Measurements from ENCODE around the gene TBC1D22A. TPM values are rescaled to one million over a fixed set of nuclear protein-coding genes. Genes with fewer than 3 reads are reported as not detected.

Gene TBC1D22A
- total RNA-seq, 1 experiment from 2014 or later, result 8.2 TPM

DNA sequence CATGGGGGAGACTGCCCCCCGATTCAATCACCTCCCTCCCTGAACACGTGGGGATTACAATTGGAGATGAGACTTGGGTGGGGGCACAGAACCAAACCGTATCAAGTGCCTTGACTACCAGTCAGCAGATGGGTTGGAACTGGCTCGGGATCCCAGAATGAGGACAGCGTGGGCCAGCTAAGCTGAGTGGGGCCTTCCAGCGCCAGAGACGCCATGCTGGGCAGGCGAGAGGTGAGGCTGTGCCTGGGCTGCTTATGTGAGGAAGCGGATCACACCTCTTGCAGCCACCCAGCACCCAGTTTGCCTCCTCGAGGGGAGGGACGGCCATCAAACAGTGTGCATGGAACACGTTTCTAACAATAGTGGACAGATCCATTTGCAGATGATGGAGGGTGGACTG is 195.1 kb downstream of the TBC1D22A start:
- DNase-seq, result no peak
- Histone ChIP-seq H3K4me3 (ENCODE audit: insufficient read depth, low read depth, low read length) (no peak overlapping the region), H3K36me3 (replicated peaks; ENCODE audit: control insufficient read depth, insufficient read depth, low read length) (no peaks in the 10 kb centered on the region), H3K27me3 (ENCODE audit: control insufficient read depth, insufficient read depth, low read length) (no peaks in the 10 kb centered on the region)

DNA sequence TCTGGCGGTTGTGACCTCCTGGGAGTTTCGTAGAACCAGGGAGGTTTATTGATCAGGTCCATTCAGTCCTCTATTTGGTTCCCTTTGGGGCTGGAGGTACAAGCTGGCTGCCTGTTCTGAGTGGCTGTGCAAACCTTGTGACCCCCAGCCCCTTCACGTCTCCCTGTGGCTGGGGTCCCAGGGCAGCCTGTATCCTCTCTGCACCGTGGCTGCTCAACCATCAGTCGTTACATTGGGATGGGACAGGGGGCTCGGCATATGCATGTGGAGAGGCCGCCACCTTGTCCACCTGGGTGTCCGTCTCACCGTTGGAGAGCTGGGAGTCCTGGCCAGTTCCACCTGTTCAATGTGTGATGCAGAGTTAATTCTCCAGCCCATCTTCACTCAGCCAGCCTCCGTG is 195.7 kb downstream of the TBC1D22A start:
- Histone ChIP-seq H3K36me3 (replicated peaks; ENCODE audit: control insufficient read depth, insufficient read depth, low read length) (no peaks in the 10 kb centered on the region), H3K27me3 (ENCODE audit: control insufficient read depth, insufficient read depth, low read length) (no peaks in the 10 kb centered on the region), H3K4me3 (ENCODE audit: insufficient read depth, low read depth, low read length) (no peak overlapping the region)
- DNase-seq, result no peak

DNA sequence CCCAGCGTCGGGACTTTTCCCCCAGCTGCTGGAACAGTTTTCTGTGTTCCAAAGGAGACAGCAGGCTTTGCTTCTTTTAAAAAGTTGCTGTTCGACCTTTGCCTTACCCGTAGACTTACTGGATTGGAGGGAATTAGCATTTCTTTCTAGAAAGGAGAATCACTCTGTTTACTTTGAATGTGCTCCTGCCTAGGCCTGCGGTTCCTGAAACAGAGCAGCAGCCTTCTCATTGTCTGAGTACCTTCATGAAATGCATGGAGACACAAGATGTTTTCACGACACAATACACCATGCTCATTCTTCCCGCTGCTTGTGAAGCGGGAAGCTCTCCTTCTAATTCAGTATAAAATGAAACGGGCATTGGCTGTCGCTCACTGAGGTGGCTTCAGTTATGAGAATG is 196.2 kb downstream of the TBC1D22A start:
- no peaks in the 10 kb centered on the region for H3K27me3 ChIP-seq (ENCODE audit: control insufficient read depth, insufficient read depth, low read length)
- no peaks in the 10 kb centered on the region for H3K36me3 ChIP-seq (replicated peaks; ENCODE audit: control insufficient read depth, insufficient read depth, low read length)
- no peak overlapping the region for H3K4me3 ChIP-seq (ENCODE audit: insufficient read depth, low read depth, low read length)
- DNase-seq, result peak; percentile 70

DNA sequence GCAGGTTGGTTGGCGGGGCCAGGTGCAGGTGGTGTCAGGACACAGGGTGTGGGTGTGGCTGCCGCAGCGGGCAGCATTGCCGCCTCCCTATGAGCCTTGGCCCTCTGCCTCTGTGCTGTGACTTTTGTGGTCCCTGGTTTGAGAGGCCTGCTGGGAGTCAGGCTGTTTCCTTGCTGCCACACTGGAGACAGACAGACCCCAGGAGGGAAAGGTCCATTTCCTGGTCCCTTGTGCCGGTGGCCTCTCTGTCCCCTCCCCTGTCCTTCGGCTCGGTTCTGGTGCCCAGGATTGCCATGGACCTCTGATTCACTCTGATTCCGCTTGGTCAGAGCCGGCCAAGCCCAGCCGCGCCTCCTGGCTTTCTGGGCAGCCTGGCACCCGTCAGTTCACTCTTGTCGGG is 196.9 kb downstream of the TBC1D22A start:
- Histone ChIP-seq H3K4me3 (ENCODE audit: insufficient read depth, low read depth, low read length) (no peak overlapping the region), H3K27me3 (ENCODE audit: control insufficient read depth, insufficient read depth, low read length) (no peaks in the 10 kb centered on the region), H3K36me3 (replicated peaks; ENCODE audit: control insufficient read depth, insufficient read depth, low read length) (no peaks in the 10 kb centered on the region)
- DNase-seq, result no peak

DNA sequence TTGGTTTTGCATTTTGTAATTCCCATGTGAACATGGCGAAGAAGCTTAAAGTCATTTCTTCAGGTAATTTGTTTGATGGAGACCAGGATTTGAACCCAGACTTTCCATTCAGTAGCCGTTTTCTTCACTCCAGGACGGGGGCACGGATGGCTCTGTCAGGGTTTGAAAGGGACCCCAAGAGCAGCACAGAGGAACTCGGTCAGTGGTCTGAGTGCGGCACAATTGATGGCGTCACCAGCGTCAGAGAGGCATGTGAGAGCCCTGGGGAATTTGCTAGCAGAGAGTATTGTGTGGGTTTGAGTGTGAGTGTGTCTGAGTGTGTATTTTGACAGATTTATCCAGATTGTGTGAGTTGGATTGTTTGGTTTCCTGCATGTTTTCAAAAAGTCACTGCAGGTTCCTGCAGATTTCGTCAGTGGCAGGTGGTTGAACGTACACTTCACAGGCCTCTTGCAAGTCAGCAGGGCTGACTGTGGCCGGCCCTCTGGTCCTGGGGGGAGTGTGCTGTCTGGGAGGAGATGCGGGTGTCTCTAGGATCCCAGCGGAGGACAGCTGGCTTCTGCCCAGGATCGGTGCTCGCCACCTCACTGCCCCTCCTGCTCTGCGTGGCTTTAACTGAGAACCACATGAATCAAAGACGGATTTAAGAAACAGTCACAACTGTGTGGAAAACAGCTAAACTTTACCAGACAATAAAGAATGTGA is 199.3 kb downstream of the TBC1D22A start:
- Histone ChIP-seq H3K4me3 (ENCODE audit: insufficient read depth, low read depth, low read length) (no peak overlapping the region), H3K27me3 (ENCODE audit: control insufficient read depth, insufficient read depth, low read length) (no peaks in the 10 kb centered on the region), H3K36me3 (replicated peaks; ENCODE audit: control insufficient read depth, insufficient read depth, low read length) (no peaks in the 10 kb centered on the region)
- no peak for DNase-seq

DNA sequence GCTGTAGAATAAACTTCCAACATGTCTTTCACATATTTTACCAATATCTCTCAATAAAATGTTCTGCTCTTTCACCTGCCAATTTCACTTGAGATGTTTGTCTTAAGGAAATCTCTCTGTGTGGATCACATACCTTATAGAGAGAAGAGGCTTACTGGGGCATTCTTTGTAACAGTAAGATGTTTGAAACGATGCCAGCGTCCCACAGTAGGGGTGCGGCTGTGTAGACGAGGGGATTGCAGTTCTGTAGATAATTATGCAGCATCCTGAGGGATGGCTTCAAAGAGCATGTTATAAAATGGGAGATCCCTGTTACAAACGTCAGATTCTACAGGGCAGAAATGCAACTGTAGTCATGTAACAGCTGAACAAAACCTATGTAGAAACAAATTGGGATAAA is 200.0 kb downstream of the TBC1D22A start:
- Histone ChIP-seq H3K4me3 (ENCODE audit: insufficient read depth, low read depth, low read length) (no peak overlapping the region), H3K27me3 (ENCODE audit: control insufficient read depth, insufficient read depth, low read length) (no peaks in the 10 kb centered on the region), H3K36me3 (replicated peaks; ENCODE audit: control insufficient read depth, insufficient read depth, low read length) (no peaks in the 10 kb centered on the region)
- no peak for DNase-seq

DNA sequence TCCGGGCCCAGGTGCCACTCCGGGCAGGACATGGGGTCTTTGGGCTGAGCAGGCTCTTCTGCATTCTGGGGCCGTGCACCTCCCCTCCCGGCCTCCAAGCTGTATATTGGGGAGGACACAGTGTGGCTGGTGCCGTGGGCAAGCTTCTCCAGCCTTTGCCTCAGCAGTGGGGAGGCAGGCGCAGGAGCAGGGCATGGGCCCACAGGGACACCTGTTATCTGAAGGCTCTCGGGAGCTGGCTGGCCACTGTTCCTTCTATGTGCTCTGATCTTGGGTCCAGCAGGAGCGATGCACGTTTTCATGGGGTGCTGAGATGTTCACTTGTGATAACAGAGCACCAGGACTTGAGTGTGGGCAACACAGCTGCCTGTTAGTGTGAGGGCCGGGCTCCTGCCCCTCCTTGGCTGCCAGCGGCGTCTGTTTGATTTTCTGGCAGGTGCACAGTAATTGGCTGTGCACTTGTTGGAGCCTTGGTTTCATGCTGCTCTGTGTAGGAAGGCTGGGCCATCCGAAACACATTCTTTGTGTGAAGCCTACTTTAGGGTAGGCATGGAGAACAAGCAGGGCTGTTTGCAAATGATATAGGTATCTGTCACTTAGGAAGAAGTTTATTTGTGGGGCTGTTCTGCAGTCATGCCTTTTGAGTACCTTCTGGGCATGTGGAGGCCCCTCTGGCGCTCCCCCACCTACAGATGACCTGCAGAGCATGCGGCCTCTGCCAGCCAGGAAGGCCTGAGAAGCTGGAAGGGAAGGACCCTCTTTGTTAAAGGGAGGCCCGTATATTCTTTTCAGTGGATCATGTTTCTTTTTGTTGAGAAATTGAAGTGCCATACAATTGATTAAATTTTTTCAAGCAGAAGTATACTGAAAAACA is 201.5 kb downstream of the TBC1D22A start:
- H3K36me3 ChIP-seq (replicated peaks; ENCODE audit: control insufficient read depth, insufficient read depth, low read length), result no peaks in the 10 kb centered on the region
- no peak for DNase-seq
- H3K27me3 ChIP-seq (ENCODE audit: control insufficient read depth, insufficient read depth, low read length), result no peaks in the 10 kb centered on the region

DNA sequence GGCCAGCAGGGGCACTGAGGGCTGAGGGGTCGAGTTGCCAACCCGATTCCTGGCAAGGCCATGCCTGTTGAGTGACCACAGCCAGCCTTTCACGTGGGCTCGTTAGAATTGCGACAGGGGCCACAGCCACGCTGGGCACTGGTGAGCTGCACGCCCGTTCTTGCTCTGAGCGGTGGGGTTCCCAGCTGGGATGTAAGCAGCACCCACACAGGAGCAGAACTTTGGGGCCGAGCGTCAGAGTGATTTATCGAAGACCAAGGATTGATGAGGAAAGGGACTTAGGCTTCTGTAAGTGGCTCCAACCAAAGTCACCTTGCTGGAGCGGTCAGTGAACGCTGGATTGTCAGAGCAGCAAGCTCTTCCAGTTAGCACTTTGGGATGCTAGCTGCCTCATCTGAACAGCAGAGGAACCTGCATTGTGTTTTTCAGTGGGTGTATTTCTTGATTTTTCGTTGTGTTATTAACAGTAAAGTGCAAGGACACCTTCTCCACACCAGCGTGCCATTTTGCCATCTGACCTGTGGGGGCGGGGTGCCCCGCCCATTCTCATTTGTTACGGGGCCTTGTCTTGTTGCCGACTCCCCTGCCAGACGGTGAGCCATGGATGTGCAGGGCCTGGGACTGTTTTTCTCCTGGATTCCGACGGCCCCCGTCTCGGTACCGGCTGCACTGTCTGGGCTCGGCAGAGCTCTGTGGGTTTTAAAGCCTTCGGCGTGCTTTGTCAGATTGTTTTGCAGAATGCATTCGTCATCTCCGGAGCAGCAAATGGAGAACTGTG is 202.5 kb downstream of the TBC1D22A start:
- DNase-seq, result peak; percentile 79
- Histone ChIP-seq H3K36me3 (replicated peaks; ENCODE audit: control insufficient read depth, insufficient read depth, low read length) (no peaks in the 10 kb centered on the region), H3K4me3 (ENCODE audit: insufficient read depth, low read depth, low read length) (no peak overlapping the region), H3K27me3 (ENCODE audit: control insufficient read depth, insufficient read depth, low read length) (no peaks in the 10 kb centered on the region)

More for the DNA sequence above, 201.5 kb downstream of the TBC1D22A start:
- no peak overlapping the region for H3K4me3 ChIP-seq (ENCODE audit: insufficient read depth, low read depth, low read length)

DNA sequence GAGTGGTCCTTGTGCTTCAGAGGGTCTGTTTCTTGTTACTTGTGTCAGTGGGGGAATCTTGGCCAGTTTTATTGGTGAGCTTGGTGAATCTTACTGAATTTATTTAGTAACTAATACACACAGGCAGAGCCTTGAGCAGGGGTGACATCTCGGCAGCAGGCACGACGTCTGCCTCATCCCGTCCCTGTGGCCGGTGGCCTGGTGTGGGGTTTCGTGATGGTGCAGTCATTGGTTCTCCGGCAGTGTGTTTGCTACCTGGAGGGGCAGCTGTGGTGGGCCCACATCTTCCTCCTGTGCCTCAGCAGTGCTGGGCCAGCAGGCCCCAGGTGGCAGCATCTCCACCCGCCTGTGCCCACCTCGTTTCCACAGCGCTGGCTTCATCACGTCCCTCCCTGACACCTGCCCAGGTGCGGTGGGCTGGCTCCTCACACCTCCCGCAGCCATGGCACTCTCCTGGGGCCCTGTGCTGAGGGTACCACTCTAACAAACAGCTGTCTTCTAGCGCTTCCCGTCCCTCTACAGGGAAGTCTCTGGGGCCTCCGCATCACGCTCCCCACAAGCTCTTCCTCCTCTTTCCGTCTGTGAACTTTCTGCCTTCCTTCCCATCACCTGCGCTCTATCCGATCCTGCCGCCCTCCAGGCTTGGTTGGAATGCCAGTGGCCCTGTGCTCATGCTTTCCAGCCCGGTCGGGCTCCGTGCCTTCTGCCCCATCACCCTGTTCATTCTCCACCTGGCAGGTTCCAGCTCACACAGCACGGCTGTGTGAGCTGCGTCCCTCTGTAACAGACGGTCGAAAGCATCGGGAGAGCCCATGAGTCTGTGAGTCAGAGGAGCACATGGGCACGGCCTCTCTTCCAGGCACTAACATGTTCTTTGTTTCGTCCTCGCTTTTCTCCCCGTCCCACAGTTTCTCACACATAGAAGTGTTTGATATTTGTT is 203.4 kb downstream of the TBC1D22A start:
- Histone ChIP-seq H3K36me3 (replicated peaks; ENCODE audit: control insufficient read depth, insufficient read depth, low read length) (no peaks in the 10 kb centered on the region), H3K4me3 (ENCODE audit: insufficient read depth, low read depth, low read length) (no peak overlapping the region), H3K27me3 (ENCODE audit: control insufficient read depth, insufficient read depth, low read length) (no peaks in the 10 kb centered on the region)
- DNase-seq, result no peak

DNA sequence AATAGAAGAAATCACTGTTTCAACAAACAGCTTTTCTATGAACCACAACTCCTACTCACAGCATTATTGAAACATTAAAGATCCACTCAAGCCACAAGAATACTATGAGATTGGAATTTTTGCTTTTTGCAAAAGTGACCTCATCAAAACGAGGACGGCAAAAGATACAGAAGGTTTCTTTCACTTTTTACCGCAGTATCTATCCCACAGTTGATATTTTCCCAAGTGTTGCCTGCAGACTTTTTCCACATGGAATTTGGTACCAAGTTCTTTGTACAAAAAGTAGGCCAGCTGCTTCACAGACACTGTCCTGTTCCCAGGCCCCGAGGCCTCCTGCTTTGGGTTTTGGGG is 204.0 kb downstream of the TBC1D22A start:
- no peaks in the 10 kb centered on the region for H3K27me3 ChIP-seq (ENCODE audit: control insufficient read depth, insufficient read depth, low read length)
- DNase-seq, result no peak
- no peaks in the 10 kb centered on the region for H3K36me3 ChIP-seq (replicated peaks; ENCODE audit: control insufficient read depth, insufficient read depth, low read length)
- no peak overlapping the region for H3K4me3 ChIP-seq (ENCODE audit: insufficient read depth, low read depth, low read length)

DNA sequence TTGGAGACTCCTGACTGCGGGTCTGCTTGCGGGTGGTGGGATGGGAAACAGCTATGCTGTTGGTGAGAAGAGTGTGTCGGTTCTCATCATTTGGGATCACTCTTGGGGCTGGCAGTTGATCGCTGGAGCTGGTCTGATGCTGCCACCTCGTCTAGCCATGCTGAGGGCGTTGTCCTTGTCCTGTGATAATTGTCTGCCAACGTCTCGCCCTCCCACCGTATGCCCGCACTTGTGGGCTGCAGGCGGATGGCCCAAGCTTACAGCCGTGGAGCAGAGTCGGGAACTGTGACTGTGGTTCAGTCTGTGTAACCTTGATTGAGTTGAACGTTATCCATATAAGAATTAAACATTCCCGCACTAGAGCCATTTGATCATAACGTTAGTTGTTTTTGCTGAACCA is 204.4 kb downstream of the TBC1D22A start:
- H3K4me3 ChIP-seq (ENCODE audit: insufficient read depth, low read depth, low read length), result no peak overlapping the region
- no peaks in the 10 kb centered on the region for H3K27me3 ChIP-seq (ENCODE audit: control insufficient read depth, insufficient read depth, low read length)
- H3K36me3 ChIP-seq (replicated peaks; ENCODE audit: control insufficient read depth, insufficient read depth, low read length), result no peaks in the 10 kb centered on the region
- no peak for DNase-seq

DNA sequence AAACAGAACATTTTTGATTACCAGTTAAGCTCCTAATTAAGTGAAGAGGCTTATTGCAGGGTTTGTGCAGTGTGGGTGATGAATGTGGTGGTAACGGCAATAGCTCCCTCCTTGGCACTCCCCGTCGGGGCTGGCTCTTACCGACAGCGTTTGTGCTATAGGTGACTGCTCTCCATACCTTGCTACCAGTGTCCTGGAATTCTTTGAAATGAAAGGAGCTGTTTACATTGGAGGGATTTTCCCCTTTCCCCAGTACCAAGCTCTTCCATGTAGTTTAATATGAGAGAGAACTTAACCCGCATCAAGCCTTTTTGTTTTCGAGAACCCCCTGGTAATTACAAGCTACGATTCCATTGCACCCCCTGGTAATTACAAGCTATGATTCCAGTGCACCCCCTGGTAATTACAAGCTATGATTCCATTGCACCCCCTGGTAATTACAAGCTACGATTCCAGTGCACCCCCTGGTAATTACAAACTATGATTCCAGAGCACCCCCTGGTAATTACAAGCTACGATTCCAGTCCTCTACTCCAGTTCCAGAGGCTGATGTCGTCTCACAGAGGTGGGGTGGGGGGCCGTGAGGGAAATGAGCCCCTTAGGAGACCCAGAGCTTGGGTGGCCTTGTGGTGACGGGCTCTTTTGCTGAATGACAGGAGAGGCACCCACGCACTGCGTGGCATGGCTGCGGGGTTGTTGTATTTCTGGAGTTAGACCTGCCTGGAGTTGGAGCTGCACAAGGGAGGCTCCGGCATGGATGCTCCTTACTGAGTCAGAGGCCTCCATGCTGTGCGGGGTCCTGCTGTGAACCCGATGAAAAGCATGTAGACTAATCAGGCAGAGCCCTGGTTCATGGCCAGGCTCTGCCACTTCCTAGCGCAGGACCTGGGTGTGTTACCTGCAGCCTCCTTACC is 205.3 kb downstream of the TBC1D22A start:
- H3K36me3 ChIP-seq (replicated peaks; ENCODE audit: control insufficient read depth, insufficient read depth, low read length), result no peaks in the 10 kb centered on the region
- H3K4me3 ChIP-seq (ENCODE audit: insufficient read depth, low read depth, low read length), result no peak overlapping the region
- H3K27me3 ChIP-seq (ENCODE audit: control insufficient read depth, insufficient read depth, low read length), result no peaks in the 10 kb centered on the region
- DNase-seq, result peak; percentile 73

DNA sequence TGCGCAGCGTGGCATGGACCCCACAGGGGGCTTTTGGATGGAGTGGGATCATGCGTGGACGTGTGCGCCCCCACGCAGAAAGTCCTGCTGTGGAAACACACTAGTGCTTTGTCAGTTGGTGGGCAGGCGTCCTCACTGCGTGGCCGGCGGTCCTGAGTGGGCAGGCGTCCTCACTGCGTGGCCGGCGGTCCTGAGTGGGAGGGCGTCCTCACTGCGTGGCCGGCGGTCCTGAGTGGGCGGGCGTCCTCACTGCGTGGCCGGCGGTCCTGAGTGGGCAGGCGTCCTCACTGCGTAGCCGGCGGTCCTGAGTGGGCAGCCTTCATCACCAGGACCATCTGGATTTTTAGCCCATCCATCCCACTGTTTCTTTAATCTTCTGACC is 205.9 kb downstream of the TBC1D22A start:
- H3K36me3 ChIP-seq (replicated peaks; ENCODE audit: control insufficient read depth, insufficient read depth, low read length), result no peaks in the 10 kb centered on the region
- DNase-seq, result no peak
- H3K27me3 ChIP-seq (ENCODE audit: control insufficient read depth, insufficient read depth, low read length), result no peaks in the 10 kb centered on the region
- no peak overlapping the region for H3K4me3 ChIP-seq (ENCODE audit: insufficient read depth, low read depth, low read length)
